Vagina (tissue), 2 donors: ENCODE measurements around the gene MYO3B.

Experiments used
- CTCF ChIP-seq, 3 experiments: fragments of 450-650 bp in 2 of 3; fragments of 200-600 bp in 1 of 3; sonication (generic) in 1 of 3; IDR thresholded peaks; one replicate each; pipeline ENCODE4 v1.5.1; 2017 to 2019; ENCODE audit warnings: antibody characterized with exemption in 3 of 3, mild to moderate bottlenecking in 2 of 3, moderate library complexity in 2 of 3
- POLR2A ChIP-seq, 2 donors: fragments of 450-650 bp; IDR thresholded peaks; one replicate each; pipeline ENCODE4 v1.6.1; 2017; ENCODE audit warnings: antibody characterized with exemption in 2 of 2, mild to moderate bottlenecking in 2 of 2, moderate library complexity in 2 of 2
- POLR2AphosphoS5 ChIP-seq, 2 donors: sonication (generic); formaldehyde crosslinking; IDR thresholded peaks; one replicate each; pipeline ENCODE4 v1.9.0; 2017; ENCODE audit warnings: antibody characterized with exemption in 2 of 2, mild to moderate bottlenecking in 2 of 2, low read depth in 1 of 2; ENCODE audit not compliant: insufficient read depth in 1 of 2

DNA sequence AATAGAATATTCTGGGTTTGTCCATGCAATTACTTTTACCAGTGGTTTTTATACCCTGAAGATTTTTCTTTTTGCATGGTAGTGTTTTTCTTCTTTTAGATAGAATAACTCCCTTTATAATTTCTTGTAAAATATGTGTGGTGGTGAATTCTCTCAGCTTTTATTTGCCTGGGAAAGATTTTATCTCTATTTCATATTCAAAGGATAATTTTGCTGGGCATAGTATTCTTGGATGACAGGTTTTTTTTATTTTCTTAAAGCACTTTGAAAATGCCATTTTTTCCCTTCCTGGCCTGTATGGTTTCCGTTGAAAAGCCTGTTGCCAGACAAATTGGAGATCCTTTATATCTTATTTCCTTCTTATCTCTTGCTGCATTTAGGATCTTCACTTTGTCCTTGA lies 113.5 kb downstream of the MYO3B start:
- no peak for TF ChIP-seq POLR2A (IDR thresholded peaks at IDR 0.05)
- TF ChIP-seq CTCF (IDR thresholded peaks at IDR 0.05), result no peak
- TF ChIP-seq POLR2AphosphoS5 (IDR thresholded peaks at IDR 0.05; ENCODE audit: insufficient read depth in 1 of 2, low read depth in 1 of 2), result no peak
